GM12891 (cell line): Measurements from ENCODE around the gene JAZF1.

ENCODE experiments used
- PAX5 ChIP-seq: IDR thresholded peaks from 2 replicates; pipeline ENCODE4 v1.6.1; 2011; ENCODE audit warnings: low read length, moderate library complexity, mild to moderate bottlenecking; ENCODE audit not compliant: insufficient read depth, severe bottlenecking
- POLR2A ChIP-seq: IDR thresholded peaks from 2 replicates; pipeline ENCODE4 v1.6.1; 2011; ENCODE audit warnings: low read depth, low read length, control low read depth
- POLR2AphosphoS5 ChIP-seq: IDR thresholded peaks from 2 replicates; pipeline ENCODE4 v1.6.1; 2011; ENCODE audit warnings: low read depth, low read length, control low read depth
- POU2F2 ChIP-seq: IDR thresholded peaks from 2 replicates; pipeline ENCODE4 v1.6.1; 2011; ENCODE audit warnings: low read depth, mild to moderate bottlenecking, control low read depth, low read length, moderate library complexity
- SPI1 ChIP-seq: IDR thresholded peaks from 2 replicates; pipeline ENCODE4 v1.6.1; 2011; ENCODE audit warnings: low read depth, low read length, control low read depth
- TAF1 ChIP-seq: IDR thresholded peaks from 2 replicates; pipeline ENCODE4 v1.6.1; 2011; ENCODE audit warnings: low read depth, low read length, control low read depth

GRCh38 chr7:28133872-28134271, 46.7 kb downstream of the JAZF1 start:
- TF ChIP-seq POLR2AphosphoS5 (no peak), POLR2A (no peak), PAX5 (no peak), TAF1 (no peak), SPI1 (no peak), POU2F2 (no peak)
